IMR-90 (cell line): ENCODE data around the gene CA5B. TPM values are rescaled to one million over a fixed set of nuclear protein-coding genes. Genes with fewer than 3 reads are reported as not detected.

Source experiments
- ATAC-seq: fragments of 200-7000 bp; cut with Tn5 transposase; 2 replicates; pipeline ENCODE4 v1.9.1; 2020; ENCODE audit warnings: low read depth, mild to moderate bottlenecking, moderate library complexity
- BruUV-seq: library from RNA; stranded (reverse); fragments of 400-500 nt; replicated peaks from 2 replicates; lab custom pipeline; 2021; lab: Mats Ljungman, UMichigan
- CTCF ChIA-PET: fragments of 300-600 bp; formaldehyde crosslinking; extraction: SDS; loops from one replicate; lab custom pipeline; 2021; ENCODE audit warnings: antibody characterized with exemption; lab: Yijun Ruan, JAX
- POLR2A ChIA-PET: fragments of 300-600 bp; sonication (Branson Sonifier 250); formaldehyde crosslinking; loops from one replicate; lab custom pipeline; 2022; ENCODE audit warnings: antibody characterized with exemption; ENCODE audit not compliant: unreplicated experiment; lab: Charles Lee
- DNase-seq: peaks from one replicate; pipeline ENCODE4 v3.0.0; 2013
- H2AFZ ChIP-seq: replicated peaks from 2 replicates; pipeline ENCODE3; 2013; ENCODE audit warnings: low read length, mild to moderate bottlenecking; ENCODE audit not compliant: poor library complexity
- H2AK5ac ChIP-seq: 2 replicates; pipeline ENCODE4 v1.6.1; 2013; ENCODE audit warnings: low read depth, low read length, inconsistent platforms
- H2AK9ac ChIP-seq: replicated peaks from 2 replicates; pipeline ENCODE3; 2013; ENCODE audit warnings: mild to moderate bottlenecking, low read depth, low read length, moderate library complexity; ENCODE audit not compliant: poor library complexity
- H2BK120ac ChIP-seq: 2 replicates; pipeline ENCODE4 v1.6.1; 2013; ENCODE audit warnings: low read depth, low read length, inconsistent platforms
- H2BK15ac ChIP-seq: 3 replicates; pipeline ENCODE4 v1.6.1; 2013; ENCODE audit warnings: low read depth, low read length, inconsistent platforms
- H2BK20ac ChIP-seq: 2 replicates; pipeline ENCODE4 v1.6.1; 2013; ENCODE audit warnings: low read depth, mild to moderate bottlenecking, inconsistent platforms, low read length, moderate library complexity
- H2BK5ac ChIP-seq: 2 replicates; pipeline ENCODE4 v1.6.1; 2013; ENCODE audit warnings: mild to moderate bottlenecking, low read depth, low read length, inconsistent platforms; ENCODE audit not compliant: poor library complexity, severe bottlenecking
- H3K14ac ChIP-seq: replicated peaks from 2 replicates; pipeline ENCODE4 v1.6.1; 2013; ENCODE audit warnings: low read depth, low read length, inconsistent platforms
- H3K18ac ChIP-seq: 2 replicates; pipeline ENCODE4 v1.6.1; 2013; ENCODE audit warnings: low read depth, low read length, control low read depth
- H3K23ac ChIP-seq: 2 replicates; pipeline ENCODE4 v1.6.1; 2013; ENCODE audit warnings: low read depth, low read length, inconsistent platforms
- H3K27ac ChIP-seq: 2 replicates; pipeline ENCODE4 v1.5.1; 2013; ENCODE audit warnings: mild to moderate bottlenecking, control low read depth, low read length; ENCODE audit not compliant: insufficient read depth
- H3K27me3 ChIP-seq: 2 replicates; pipeline ENCODE4 v1.6.1; 2013; ENCODE audit warnings: low read length; ENCODE audit not compliant: control insufficient read depth, insufficient read depth
- H3K36me3 ChIP-seq: 2 replicates; pipeline ENCODE4 v1.6.1; 2013; ENCODE audit warnings: low read length, mixed read lengths; ENCODE audit not compliant: control insufficient read depth, insufficient read depth
- H3K4ac ChIP-seq: 2 replicates; pipeline ENCODE4 v1.6.1; 2013; ENCODE audit warnings: low read depth, low read length, inconsistent platforms
- H3K4me1 ChIP-seq: 2 replicates; pipeline ENCODE4 v1.6.1; 2013; ENCODE audit warnings: low read length, mixed read lengths; ENCODE audit not compliant: control insufficient read depth, insufficient read depth
- H3K4me2 ChIP-seq: 2 replicates; pipeline ENCODE4 v1.6.1; 2013; ENCODE audit warnings: low read depth, mild to moderate bottlenecking, control low read depth, low read length, moderate library complexity
- H3K4me3 ChIP-seq: 2 replicates; pipeline ENCODE4 v1.5.1; 2013; ENCODE audit warnings: low read depth, mild to moderate bottlenecking, control low read depth, low read length, moderate library complexity; ENCODE audit not compliant: insufficient read depth
- H3K56ac ChIP-seq: 2 replicates; pipeline ENCODE4 v1.6.1; 2013; ENCODE audit warnings: low read length, inconsistent platforms; ENCODE audit not compliant: insufficient read depth; ENCODE audit errors: extremely low read depth
- H3K79me1 ChIP-seq, 2 experiments: 2 replicates each; pipeline ENCODE4 v1.6.1; 2013; ENCODE audit warnings: low read length in 2 of 2, inconsistent platforms in 1 of 2, low read depth in 1 of 2
- H3K9ac ChIP-seq: 2 replicates; pipeline ENCODE4 v1.6.1; 2013; ENCODE audit warnings: low read depth, low read length, control low read depth
- H3K9me1 ChIP-seq: 2 replicates; pipeline ENCODE4 v1.6.1; 2013; ENCODE audit warnings: low read length, inconsistent platforms; ENCODE audit not compliant: insufficient read depth
- H3K9me3 ChIP-seq: 2 replicates; pipeline ENCODE4 v1.6.1; 2013; ENCODE audit warnings: low read length; ENCODE audit not compliant: control insufficient read depth, insufficient read depth
- H4K20me1 ChIP-seq: 2 replicates; pipeline ENCODE4 v1.6.1; 2013; ENCODE audit warnings: low read length, inconsistent platforms; ENCODE audit not compliant: insufficient read depth
- H4K5ac ChIP-seq: 2 replicates; pipeline ENCODE4 v1.6.1; 2013; ENCODE audit warnings: mild to moderate bottlenecking, low read depth, low read length, control low read depth
- H4K8ac ChIP-seq, 2 experiments: 2 replicates each; pipeline ENCODE4 v1.6.1; 2013; ENCODE audit warnings: low read depth in 2 of 2, low read length in 2 of 2, control low read depth in 1 of 2, inconsistent platforms in 1 of 2
- H4K91ac ChIP-seq: 2 replicates; pipeline ENCODE4 v1.6.1; 2013; ENCODE audit warnings: low read depth, low read length, inconsistent platforms; ENCODE audit not compliant: insufficient read depth
- BHLHE40 ChIP-seq: fragments of 150-350 bp; IDR thresholded peaks from 2 replicates; pipeline ENCODE4 v1.6.1; 2016; ENCODE audit warnings: mild to moderate bottlenecking, low read depth, low read length
- CEBPB ChIP-seq: IDR thresholded peaks from 2 replicates; pipeline ENCODE4 v1.6.1; 2012; ENCODE audit warnings: low read depth, low read length, improper control_type of control experiment
- CHD1 ChIP-seq: IDR thresholded peaks from 2 replicates; pipeline ENCODE4 v1.6.1; 2012; ENCODE audit warnings: low read depth, low read length, improper control_type of control experiment
- ELK1 ChIP-seq: fragments of 150-350 bp; IDR thresholded peaks from 2 replicates; pipeline ENCODE4 v1.6.1; 2016; ENCODE audit warnings: low read depth, mild to moderate bottlenecking, low read length, moderate library complexity, borderline replicate concordance
- FOS ChIP-seq: fragments of 150-350 bp; IDR thresholded peaks from 2 replicates; pipeline ENCODE4 v1.6.1; 2016; ENCODE audit warnings: low read depth, low read length
- MAFK ChIP-seq: IDR thresholded peaks from 2 replicates; pipeline ENCODE4 v1.6.1; 2012; ENCODE audit warnings: low read depth, low read length, improper control_type of control experiment
- MAZ ChIP-seq: IDR thresholded peaks from 2 replicates; pipeline ENCODE4 v1.6.1; 2012; ENCODE audit warnings: low read depth, mild to moderate bottlenecking, low read length, improper control_type of control experiment, moderate library complexity, borderline replicate concordance
- MXI1 ChIP-seq: IDR thresholded peaks from 2 replicates; pipeline ENCODE4 v1.6.1; 2012; ENCODE audit warnings: low read depth, mild to moderate bottlenecking, low read length, moderate library complexity, borderline replicate concordance
- NFE2L2 ChIP-seq: fragments of 150-350 bp; IDR thresholded peaks from 2 replicates; pipeline ENCODE4 v1.6.1; 2016; ENCODE audit warnings: low read depth, mild to moderate bottlenecking, low read length
- POLR2A ChIP-seq: IDR thresholded peaks from 2 replicates; pipeline ENCODE4 v1.6.1; 2012; ENCODE audit warnings: mild to moderate bottlenecking, low read depth, low read length
- RAD21 ChIP-seq: IDR thresholded peaks from 2 replicates; pipeline ENCODE4 v1.6.1; 2012; ENCODE audit warnings: low read length, improper control_type of control experiment
- RCOR1 ChIP-seq: IDR thresholded peaks from 2 replicates; pipeline ENCODE4 v1.6.1; 2012; ENCODE audit warnings: mild to moderate bottlenecking, low read length, improper control_type of control experiment; ENCODE audit not compliant: insufficient replicate concordance
- RFX5 ChIP-seq: IDR thresholded peaks from 2 replicates; pipeline ENCODE4 v1.8.0; 2012; ENCODE audit warnings: low read depth, mild to moderate bottlenecking, low read length, moderate library complexity
- SMC3 ChIP-seq: fragments of 150-350 bp; IDR thresholded peaks from 2 replicates; pipeline ENCODE4 v1.6.1; 2016; ENCODE audit warnings: low read depth, mild to moderate bottlenecking, antibody characterized with exemption, low read length, moderate library complexity
- WGBS, 2 experiments: methylation state at CpG; one replicate each; pipeline versions ENCODE4 v1.1.5 to v1.1.7; 2013; ENCODE audit warnings: missing lambda C conversion rate in 2 of 2; ENCODE audit not compliant: insufficient read length in 1 of 2; ENCODE audit errors: extremely low coverage in 2 of 2; 5-methylcytosine and 5-hydroxymethylcytosine counted together
- dilution Hi-C: fragments of 300-500 bp; cut with HindIII; formaldehyde crosslinking; loops from one replicate; pipeline ENCODE4 v1.14.3; 2018; ENCODE audit warnings: low sequenced_read_pairs; ENCODE audit not compliant: unreplicated experiment
- in situ Hi-C: fragments of 300-500 bp; cut with MboI; formaldehyde crosslinking; loops from 3 replicates; pipeline ENCODE4 v1.14.3; 2019; ENCODE audit warnings: low sequenced_read_pairs, inconsistent platforms, mixed read lengths
- intact Hi-C: fragments of 100-400 bp; cut with micrococcal nuclease; formaldehyde crosslinking; loops from 2 replicates; pipeline ENCODE4 v1.10.0; 2022
- polyA plus RNA-seq, 3 experiments: library from polyadenylated mRNA; depleted of rRNA; stranded (reverse); fragments of >200 nt; gene quantifications; 2 replicates each; pipeline ENCODE4 v1.2.3, GENCODE V29; 2012; ENCODE audit warnings: low replicate concordance in 1 of 3
- total RNA-seq: library from RNA; depleted of rRNA; stranded (reverse); fragments of >200 nt; gene quantifications from 2 replicates; pipeline ENCODE4 v1.2.3, GENCODE V29; 2012
- TF ChIP-seq, protein P1 (sequence below): conservative IDR thresholded peaks from 2 replicates; pipeline ENCODE4 v1.5.1; 2012; ENCODE audit warnings: mild to moderate bottlenecking, low read depth, low read length, improper control_type of control experiment
- TF ChIP-seq, protein P2 (sequence below): fragments of 150-350 bp; IDR thresholded peaks from 2 replicates; pipeline ENCODE4 v1.6.1; 2017; ENCODE audit warnings: mild to moderate bottlenecking, antibody characterized with exemption, low read length, low read depth

CA5B gene
- total and polyA plus RNA-seq, 2 of the 4 experiments (the other 2 are of a cell fraction), result 3.5 to 5.4 TPM

GRCh38 chrX:15812192-15812938, 74.3 kb downstream of the CA5B start:
- CTCF ChIA-PET, result no interaction called here
- Histone ChIP-seq H4K20me1 (no peaks in the 10 kb centered on the region), H2BK15ac (no peak overlapping the region), H3K56ac (no peak overlapping the region), H4K91ac (no peak overlapping the region), H3K23ac (no peak overlapping the region), H3K4me1 (peaks cover 2% of the 10 kb centered on the region; the same call in 1 of the 2 replicates), H3K4me3 (no peak overlapping the region), H2AFZ (no peak overlapping the region), H3K14ac (no peak overlapping the region), H2AK5ac (no peak overlapping the region), H2BK5ac (no peak overlapping the region), H3K9me1 (peaks cover 3% of the 10 kb centered on the region), H3K9ac (no peak overlapping the region), H3K9me3 (no peaks in the 10 kb centered on the region), H3K4me2 (no peak overlapping the region), H3K79me1 (no peaks in the 10 kb centered on the region; a peak in 1 of 4 replicates), H2AK9ac (no peak overlapping the region), H4K8ac (no peak overlapping the region), H3K36me3 (peaks cover 28% of the 10 kb centered on the region), H4K5ac (no peak overlapping the region), H2BK120ac (no peak overlapping the region), H3K4ac (no peak overlapping the region), H3K27ac (no peak overlapping the region), H3K27me3 (no peaks in the 10 kb centered on the region), H3K18ac (no peak overlapping the region), H2BK20ac (no peak overlapping the region)
- dilution Hi-C loops, result no loop called here
- in situ Hi-C loops, result loop anchor here (25.0 kb wide), 1 partner anchor 875 kb away; no protein-coding TSS in a partner anchor
- intact Hi-C loops, result no loop called here
- POLR2A ChIA-PET, result no interaction called here
- WGBS, 2 experiments, result no CpG with 5 or more reads among the region's 8 CpGs
- no peak for TF ChIP-seq RCOR1
- TF ChIP-seq RAD21, result no peak
- no peak for TF ChIP-seq SMC3
- TF ChIP-seq, protein P1, sequence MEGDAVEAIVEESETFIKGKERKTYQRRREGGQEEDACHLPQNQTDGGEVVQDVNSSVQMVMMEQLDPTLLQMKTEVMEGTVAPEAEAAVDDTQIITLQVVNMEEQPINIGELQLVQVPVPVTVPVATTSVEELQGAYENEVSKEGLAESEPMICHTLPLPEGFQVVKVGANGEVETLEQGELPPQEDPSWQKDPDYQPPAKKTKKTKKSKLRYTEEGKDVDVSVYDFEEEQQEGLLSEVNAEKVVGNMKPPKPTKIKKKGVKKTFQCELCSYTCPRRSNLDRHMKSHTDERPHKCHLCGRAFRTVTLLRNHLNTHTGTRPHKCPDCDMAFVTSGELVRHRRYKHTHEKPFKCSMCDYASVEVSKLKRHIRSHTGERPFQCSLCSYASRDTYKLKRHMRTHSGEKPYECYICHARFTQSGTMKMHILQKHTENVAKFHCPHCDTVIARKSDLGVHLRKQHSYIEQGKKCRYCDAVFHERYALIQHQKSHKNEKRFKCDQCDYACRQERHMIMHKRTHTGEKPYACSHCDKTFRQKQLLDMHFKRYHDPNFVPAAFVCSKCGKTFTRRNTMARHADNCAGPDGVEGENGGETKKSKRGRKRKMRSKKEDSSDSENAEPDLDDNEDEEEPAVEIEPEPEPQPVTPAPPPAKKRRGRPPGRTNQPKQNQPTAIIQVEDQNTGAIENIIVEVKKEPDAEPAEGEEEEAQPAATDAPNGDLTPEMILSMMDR, result no peak
- no peak for TF ChIP-seq FOS
- no peak for TF ChIP-seq CHD1
- TF ChIP-seq POLR2A, result no peak
- TF ChIP-seq RFX5, result no peak
- TF ChIP-seq ELK1, result no peak
- no peak for TF ChIP-seq MXI1
- no peak for TF ChIP-seq NFE2L2
- no peak for TF ChIP-seq MAZ
- TF ChIP-seq MAFK, result no peak
- TF ChIP-seq BHLHE40, result no peak
- TF ChIP-seq, protein P2, sequence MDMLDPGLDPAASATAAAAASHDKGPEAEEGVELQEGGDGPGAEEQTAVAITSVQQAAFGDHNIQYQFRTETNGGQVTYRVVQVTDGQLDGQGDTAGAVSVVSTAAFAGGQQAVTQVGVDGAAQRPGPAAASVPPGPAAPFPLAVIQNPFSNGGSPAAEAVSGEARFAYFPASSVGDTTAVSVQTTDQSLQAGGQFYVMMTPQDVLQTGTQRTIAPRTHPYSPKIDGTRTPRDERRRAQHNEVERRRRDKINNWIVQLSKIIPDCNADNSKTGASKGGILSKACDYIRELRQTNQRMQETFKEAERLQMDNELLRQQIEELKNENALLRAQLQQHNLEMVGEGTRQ, result no peak
- TF ChIP-seq CEBPB, result no peak
- BruUV-seq, result no TSS peak
- DNase-seq, result no peak
- ATAC-seq, result no peak
